GM12865 (cell line): Measurements from ENCODE around the gene RNASEL.

ENCODE experiments used
- DNase-seq: peaks from one replicate; pipeline ENCODE4 v3.0.0; 2010; ENCODE audit warnings: low read depth
- H3K4me3 ChIP-seq: 2 replicates; pipeline ENCODE4 v1.5.1; 2011; ENCODE audit warnings: mild to moderate bottlenecking, low read depth, low read length, control low read depth
- TF ChIP-seq, protein P1 (sequence below): IDR thresholded peaks from 2 replicates; pipeline ENCODE4 v1.5.1; 2011; ENCODE audit warnings: low read length, control low read depth, low read depth, inconsistent platforms; ENCODE audit not compliant: insufficient read depth; ENCODE audit errors: missing control alignments

Gene RNASEL

DNA sequence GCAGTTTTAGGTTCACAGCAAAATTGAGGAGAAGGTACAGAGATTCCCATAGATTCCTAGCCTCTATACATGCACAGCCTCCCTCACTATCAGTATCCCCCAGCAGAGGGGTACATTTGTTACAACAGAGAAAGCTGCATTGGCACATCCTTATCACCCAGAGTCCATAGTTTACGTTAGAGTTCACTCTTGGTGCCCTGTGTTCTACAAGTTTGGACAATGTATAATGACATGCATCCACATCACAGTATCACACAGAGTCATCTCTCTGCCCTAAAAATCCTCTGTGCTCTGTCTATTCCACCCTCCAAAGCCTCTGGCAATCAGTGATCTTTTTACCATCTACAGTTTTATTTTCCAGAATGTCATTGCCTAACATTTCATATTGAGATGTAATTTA, 37.5 kb upstream of the RNASEL start:
- no peak for DNase-seq
- TF ChIP-seq, protein P1, sequence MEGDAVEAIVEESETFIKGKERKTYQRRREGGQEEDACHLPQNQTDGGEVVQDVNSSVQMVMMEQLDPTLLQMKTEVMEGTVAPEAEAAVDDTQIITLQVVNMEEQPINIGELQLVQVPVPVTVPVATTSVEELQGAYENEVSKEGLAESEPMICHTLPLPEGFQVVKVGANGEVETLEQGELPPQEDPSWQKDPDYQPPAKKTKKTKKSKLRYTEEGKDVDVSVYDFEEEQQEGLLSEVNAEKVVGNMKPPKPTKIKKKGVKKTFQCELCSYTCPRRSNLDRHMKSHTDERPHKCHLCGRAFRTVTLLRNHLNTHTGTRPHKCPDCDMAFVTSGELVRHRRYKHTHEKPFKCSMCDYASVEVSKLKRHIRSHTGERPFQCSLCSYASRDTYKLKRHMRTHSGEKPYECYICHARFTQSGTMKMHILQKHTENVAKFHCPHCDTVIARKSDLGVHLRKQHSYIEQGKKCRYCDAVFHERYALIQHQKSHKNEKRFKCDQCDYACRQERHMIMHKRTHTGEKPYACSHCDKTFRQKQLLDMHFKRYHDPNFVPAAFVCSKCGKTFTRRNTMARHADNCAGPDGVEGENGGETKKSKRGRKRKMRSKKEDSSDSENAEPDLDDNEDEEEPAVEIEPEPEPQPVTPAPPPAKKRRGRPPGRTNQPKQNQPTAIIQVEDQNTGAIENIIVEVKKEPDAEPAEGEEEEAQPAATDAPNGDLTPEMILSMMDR, result no peak
- no peak overlapping the region for H3K4me3 ChIP-seq

DNA sequence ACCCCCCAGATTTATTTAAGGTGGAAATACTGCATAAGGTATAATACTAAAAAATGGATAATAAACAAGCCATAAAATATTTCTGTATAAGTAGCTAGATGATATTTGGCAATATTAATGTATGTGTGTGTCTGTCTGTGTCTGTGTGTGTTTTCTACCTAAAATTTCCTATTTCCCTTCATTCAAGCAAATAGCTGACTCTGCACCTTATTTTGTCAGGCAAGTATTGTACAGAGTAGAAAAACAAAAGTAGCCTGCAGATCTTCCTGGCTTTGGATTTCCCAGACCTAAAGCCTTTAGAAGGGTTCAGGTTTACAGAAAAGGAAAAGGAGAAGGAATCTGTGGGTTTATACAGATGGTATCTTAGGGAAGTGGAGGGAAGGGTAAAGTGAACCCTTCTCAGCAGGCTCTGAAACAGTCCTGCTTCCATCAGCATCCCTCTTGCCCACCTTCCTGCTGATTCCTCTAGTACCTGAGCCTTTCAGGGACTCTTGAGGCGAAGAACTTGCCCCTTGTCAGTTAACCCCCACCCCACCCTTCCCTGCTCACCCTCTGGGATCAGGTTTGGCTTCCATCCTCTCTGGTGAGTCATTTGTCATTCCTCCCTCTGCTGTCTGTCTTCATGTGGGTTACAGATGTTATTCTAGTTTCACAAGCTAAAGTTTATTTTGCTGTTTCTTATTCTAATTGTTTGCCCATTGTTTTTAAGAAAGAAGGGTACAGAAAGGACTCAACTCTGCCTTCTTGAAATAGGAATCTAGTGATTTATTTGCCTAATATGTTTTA, 36.9 kb upstream of the RNASEL start:
- peak; percentile 49 for DNase-seq
- TF ChIP-seq, protein P1, result no peak
- no peak overlapping the region for H3K4me3 ChIP-seq

DNA sequence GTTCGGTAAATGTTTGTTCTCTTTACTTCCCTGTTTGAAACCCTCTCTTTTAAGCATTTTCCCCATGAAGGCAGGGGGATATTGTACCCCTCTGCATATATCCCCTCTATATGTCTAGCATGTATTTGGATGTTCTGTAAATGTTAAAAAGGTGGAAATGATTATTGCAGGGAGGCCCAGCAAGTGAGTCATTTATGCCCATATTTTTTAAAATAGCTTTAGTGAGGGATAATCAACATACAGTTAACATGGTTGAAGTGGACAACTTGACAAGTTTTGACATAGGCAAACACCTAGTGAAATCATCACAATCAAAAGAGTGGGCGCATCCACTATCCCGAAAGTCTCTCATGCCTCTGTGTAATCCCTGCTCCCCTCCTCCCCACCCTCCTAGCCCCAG, 36.0 kb upstream of the RNASEL start:
- TF ChIP-seq, protein P1, result no peak
- no peak overlapping the region for H3K4me3 ChIP-seq
- no peak for DNase-seq

DNA sequence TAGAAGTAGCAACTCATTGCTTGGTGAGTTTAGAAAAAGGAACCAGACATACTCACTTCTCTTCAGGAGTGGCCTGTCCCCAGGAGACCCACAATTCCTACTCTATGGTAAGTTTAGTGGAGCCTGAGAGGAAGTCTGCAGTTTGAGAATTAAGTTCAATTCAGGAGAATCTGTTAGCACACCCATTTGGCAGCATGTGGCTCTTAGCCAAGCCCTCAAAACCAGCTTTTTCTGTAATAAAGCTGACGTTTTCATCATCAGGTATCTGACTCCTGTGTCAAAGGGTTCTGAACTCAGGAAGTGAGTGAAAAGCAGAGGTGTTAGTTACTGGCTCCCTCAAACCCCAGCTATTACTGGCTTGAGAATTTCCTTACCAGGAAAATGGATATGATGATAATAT, 35.5 kb upstream of the RNASEL start:
- DNase-seq, result no peak
- TF ChIP-seq, protein P1, result no peak
- H3K4me3 ChIP-seq, result no peak overlapping the region

DNA sequence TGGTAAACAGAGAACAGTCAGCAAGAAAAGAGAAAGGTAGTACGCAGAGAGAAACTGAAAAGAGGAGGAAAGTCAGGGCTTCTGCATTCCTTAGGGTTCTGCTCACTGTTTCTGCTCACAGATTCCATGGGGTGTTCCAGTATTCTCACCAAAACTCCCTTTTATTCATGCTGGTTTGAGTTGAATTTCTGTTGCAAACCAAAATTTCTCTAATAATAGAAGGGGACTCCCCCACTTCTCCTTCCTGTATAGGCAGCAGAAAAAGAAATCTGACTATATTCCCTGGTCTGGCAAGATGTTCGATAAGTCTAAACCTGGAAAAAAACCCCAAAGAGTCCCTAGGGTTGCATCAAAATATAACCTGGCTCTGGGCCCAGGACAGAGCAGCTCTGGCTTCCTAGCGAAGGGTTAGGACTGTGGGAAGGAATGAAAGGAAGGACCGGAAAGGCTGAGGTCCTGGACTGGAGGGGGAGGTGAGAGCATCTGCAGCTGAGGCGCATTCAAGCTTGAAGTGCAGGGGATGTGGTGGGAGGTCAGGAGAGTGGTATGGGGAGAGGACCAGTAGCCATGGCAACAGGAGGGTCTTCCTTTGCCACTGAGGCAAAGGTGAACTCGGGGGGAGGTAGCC, 34.0 kb upstream of the RNASEL start:
- TF ChIP-seq, protein P1, result no peak
- peak; percentile 85 for DNase-seq
- no peak overlapping the region for H3K4me3 ChIP-seq

DNA sequence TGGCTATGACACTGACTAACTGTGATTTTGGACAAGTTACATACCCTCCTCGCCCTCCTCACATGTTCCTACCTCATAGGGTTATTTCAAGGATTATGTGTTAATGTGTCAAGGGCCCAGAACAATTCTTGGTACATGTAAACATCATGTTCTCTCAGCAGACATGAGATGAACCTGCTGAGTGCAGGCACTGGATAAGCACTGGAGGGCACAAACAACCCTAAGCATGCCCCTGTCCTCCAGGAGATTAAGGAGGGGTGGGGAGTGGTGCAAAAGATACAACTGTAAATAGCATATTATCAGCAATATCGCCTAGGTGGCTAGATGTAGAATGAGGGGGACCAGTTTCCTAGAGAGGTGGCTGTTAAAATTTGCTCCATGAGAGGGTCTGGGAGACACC, 32.9 kb upstream of the RNASEL start:
- TF ChIP-seq, protein P1, result no peak
- no peak for DNase-seq
- no peak overlapping the region for H3K4me3 ChIP-seq

DNA sequence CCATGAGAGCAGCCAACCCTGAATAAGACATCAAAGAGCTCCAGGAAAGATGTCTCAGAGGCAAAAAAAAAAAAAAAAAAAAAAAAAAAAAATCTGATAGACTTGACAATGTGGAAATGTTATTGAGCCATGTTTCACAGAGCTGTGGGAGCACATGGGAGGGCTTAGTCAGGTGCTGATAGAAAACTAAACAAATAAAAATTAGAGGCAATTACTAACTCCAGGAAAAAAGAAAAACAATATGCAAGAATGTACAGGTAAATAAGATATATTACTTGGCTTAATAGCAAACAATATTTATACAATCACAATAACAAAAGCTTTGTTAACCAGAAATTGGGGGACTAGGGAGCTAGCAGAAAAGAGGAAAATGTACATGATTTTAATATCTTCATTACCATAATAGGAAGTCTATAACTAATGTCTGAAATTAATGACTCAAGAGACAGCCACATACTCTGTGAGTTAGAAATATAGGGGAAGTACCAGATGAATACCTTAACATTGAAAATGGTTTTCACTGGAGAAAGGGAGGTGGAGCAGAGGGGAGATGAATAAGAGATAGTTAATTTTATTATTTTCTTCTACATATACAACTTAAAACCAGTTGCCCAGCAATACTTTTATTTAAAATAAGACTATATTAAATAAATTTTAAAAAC, 32.0 kb upstream of the RNASEL start:
- TF ChIP-seq, protein P1, result no peak
- no peak overlapping the region for H3K4me3 ChIP-seq
- no peak for DNase-seq
